Cerebellar cortex (tissue), 1 donor: ENCODE data around the gene FASTK.

ENCODE experiments used
- DNase-seq: peaks from one replicate; pipeline ENCODE4 v3.0.0-alpha.2; 2015; ENCODE audit warnings: low spot score

The FASTK gene

GRCh38 chr7:151081170-151082101, 827 bp upstream of the FASTK start:
- DNase-seq = peak; percentile 26

GRCh38 chr7:151080067-151080521, 515 bp downstream of the FASTK start:
- DNase-seq = peak; percentile 52

- DNase-seq = no peak
Measured at GRCh38 chr7:151079199-151079910, 1.3 kb downstream of the FASTK start.

DNA sequence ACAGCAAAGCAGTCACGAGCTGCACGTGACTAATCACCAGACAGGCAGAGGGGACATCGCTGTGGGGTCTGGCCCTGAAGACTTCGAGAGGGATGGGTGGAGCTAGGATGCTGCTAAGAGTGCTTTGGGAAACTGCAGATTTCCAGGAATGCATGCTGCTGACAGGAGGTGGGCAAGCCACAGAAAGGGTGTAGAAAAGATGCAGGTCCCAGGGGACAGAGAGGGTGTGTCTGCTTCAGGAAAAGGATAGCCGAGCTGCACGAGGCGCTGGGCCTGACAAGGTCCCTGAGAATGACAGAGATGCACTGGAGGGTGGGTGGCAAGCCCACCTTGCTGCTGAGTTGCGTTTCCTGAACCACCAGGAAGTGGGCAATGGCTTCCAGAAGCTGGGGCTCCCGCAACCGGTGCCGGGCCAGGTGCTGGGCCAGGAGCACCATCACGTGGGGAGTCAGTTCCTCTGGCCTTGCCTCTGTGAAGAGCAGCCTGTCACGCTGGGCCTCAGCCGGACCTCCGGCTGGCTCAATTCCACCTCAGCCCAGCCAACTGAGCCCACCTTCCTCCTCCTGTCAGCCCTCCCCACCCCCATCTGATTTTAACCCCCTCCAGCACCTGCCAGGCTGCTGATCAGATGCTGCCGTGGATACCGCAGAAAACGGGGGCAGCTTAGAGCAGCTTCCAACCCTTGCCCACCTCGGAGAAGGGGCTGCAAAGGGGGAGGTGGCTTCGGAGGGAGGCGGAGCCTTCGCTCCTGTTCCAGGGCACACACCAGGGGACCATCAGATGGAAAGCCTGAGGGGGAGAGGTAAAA, 2.2 kb downstream of the FASTK start:
- peak; percentile 90 for DNase-seq

- no peak for DNase-seq
Measured at GRCh38 chr7:151077705-151078232, 2.8 kb downstream of the FASTK start.

- peak; percentile 36 for DNase-seq
Measured at GRCh38 chr7:151076863-151077704, 3.5 kb downstream of the FASTK start.

DNA sequence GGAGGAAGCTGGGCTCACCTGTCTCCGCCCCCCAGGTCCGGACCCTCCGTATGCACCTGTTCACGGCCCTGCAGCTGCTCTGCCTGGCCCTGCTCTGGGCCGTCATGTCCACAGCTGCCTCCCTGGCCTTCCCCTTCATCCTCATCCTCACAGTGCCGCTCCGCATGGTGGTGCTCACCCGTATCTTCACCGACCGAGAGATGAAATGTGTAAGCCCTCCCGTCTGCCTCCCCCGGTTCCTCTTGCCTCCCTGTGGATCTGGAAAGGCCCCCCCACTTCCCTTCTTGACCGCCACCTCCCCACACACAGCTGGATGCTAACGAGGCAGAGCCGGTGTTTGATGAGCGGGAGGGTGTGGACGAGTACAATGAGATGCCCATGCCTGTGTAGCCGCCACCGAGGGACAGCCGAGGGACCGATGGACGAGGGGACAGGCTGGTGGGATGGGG, 4.6 kb downstream of the FASTK start:
- no peak for DNase-seq

GRCh38 chr7:151075662-151075971, 5.0 kb downstream of the FASTK start:
- DNase-seq = no peak

DNA sequence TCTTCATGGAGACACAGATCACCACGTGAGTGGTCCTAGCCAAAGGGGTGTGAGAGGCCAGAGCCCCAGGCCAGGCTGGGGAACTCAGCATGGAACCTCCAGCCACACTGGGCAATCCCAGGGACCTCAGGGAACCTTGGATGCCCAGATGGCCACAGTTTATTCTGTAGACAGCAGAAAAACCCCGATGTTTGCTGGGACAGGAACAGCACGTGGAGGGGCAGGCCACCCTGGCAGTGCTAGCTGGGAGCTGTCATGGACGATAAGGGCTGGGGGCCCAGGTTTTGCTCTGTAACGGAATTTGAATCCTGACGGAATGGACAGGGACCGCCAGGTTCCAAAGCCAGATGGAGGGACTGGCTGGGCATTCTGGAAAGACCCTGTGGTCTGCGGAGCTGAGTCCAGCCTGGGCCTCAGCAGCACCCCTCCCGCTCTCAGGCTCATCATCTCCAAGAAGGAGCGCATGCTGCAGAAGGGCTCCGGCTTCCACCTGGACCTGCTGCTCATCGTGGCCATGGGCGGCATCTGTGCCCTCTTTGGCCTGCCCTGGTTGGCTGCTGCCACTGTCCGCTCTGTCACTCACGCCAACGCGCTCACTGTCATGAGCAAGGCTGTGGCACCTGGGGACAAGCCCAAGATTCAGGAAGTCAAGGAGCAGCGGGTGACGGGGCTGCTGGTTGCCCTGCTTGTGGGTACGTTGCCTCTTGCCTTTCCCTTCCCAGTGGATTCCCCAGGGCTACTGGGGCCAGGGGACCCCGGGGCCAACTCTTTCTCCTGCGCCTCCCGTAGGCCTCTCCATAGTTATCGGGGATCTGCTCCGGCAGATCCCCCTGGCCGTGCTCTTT, 5.6 kb downstream of the FASTK start:
- DNase-seq = no peak

DNA sequence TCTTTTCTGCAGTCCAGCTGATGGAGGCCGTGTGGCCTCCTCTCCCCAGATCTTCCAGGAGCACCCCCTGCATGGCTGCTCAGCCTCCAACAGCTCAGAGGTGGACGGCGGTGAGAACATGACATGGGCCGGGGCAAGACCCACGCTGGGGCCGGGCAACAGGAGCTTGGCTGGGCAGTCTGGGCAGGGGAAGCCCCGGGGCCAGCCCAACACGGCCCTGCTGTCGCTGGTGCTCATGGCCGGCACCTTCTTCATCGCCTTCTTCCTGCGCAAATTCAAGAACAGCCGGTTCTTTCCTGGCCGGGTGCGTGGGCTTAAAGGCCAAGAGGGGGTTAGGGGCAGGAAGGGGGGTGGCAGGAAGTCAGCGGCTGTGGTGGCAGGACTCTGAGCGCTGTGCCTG, 6.6 kb downstream of the FASTK start:
- DNase-seq = no peak

DNA sequence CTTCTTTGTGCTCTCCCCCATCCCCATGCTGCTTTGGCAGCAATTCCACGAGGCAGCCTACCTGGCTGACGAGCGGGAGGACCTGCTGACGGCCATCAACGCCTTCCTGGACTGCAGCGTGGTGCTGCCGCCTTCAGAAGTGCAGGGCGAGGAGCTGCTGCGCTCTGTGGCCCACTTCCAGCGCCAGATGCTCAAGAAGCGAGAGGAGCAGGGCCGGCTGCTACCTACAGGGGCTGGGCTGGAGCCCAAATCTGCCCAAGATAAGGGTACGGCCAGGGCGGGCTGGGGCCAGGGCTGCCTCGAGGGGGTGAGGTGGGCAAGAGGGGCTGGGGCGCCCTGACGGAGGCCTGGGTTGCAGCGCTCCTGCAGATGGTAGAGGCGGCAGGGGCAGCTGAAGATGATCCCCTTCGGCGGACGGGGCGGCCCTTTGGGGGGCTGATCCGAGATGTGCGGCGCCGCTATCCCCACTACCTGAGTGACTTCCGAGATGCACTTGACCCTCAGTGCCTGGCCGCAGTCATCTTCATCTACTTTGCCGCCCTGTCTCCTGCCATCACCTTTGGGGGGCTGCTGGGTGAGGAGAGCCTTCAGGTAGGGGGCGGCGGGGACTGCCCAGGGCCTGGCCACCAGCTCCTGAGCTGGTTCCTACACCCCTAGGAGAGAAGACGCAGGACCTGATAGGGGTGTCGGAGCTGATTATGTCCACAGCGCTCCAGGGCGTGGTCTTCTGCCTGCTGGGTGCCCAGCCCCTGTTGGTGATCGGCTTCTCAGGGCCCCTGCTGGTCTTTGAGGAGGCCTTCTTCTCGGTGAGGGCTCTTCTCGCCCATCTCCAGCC, 9.4 kb downstream of the FASTK start:
- no peak for DNase-seq

GRCh38 chr7:151070574-151070960, 10.0 kb downstream of the FASTK start:
- no peak for DNase-seq

- no peak for DNase-seq
Measured at GRCh38 chr7:151069841-151070573, 10.6 kb downstream of the FASTK start.

GRCh38 chr7:151068069-151068773, 12.4 kb downstream of the FASTK start:
- no peak for DNase-seq

- no peak for DNase-seq
Measured at GRCh38 chr7:151066273-151066974, 14.2 kb downstream of the FASTK start.

DNA sequence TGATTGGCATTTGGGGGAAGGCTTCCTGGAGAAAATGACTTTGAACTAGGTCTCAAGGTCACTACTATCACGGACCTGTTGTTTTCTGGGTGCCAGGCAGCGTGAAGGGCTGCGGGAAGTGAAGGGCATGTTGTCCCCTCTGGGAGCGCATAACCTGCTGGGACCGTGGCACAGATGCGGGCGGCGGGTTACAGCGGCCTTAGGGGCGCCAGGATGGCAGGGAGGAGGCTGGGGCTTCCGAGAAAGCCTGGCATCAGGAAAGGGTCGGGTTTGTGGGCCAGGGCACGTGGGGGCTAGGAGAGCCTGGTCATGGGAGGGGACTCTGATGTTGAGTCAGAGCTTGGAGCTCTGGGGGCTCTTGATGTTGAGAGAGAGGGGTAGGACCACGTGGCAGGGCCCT, 15.1 kb downstream of the FASTK start:
- no peak for DNase-seq

GRCh38 chr7:151064993-151065392, 15.6 kb downstream of the FASTK start:
- no peak for DNase-seq
